ENCODE measurements around the gene RNASE3.
"Not testable (repeated sequence)": the region's sequence is repeated elsewhere in the genome, so short reads cannot be mapped to it uniquely, and the experiment has no call there.

RNASE3 gene

DNA sequence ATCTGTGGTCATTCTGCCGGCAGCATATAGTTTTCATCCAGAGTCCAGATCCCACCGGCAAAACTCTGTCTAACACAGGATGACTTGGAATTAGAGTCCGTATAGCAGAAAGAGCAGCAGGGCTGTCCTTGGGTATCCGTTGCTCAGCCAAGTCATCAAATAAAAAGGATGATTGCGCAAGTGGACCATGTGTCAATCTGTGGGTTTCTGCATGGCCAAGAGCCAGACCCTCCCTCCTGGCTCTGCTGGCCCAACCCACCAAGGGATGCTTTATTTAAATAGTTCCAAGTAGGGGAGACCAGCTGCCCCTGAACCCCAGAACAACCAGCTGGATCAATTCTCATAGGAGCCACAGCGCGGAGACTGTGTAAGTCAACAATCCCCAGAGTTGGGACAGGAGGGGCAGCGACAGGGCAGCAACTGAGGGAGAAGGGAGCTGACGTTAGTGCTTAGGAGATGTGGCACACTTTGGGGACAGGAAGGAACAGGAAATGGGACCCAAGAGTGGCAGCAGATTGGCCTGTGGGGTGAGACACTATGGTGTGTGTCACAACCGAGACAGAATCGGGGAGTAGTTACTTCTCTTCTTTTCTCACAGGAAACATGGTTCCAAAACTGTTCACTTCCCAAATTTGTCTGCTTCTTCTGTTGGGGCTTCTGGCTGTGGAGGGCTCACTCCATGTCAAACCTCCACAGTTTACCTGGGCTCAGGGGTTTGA lies 28.0 kb downstream of the RNASE3 start:
- not testable (repeated sequence) for H3K9me3 ChIP-seq (ENCODE audit: control insufficient read depth, low read depth, low read length); H3K4me1 ChIP-seq (ENCODE audit: control insufficient read depth, low read depth, low read length); H3K36me3 ChIP-seq (ENCODE audit: control insufficient read depth, low read depth, low read length); H3K27ac ChIP-seq (ENCODE audit: low read length); H3K4me3 ChIP-seq (ENCODE audit: low read length); H3K9ac ChIP-seq (ENCODE audit: low read length); H3K27me3 ChIP-seq (ENCODE audit: control insufficient read depth, insufficient read depth, low read length)

DNA sequence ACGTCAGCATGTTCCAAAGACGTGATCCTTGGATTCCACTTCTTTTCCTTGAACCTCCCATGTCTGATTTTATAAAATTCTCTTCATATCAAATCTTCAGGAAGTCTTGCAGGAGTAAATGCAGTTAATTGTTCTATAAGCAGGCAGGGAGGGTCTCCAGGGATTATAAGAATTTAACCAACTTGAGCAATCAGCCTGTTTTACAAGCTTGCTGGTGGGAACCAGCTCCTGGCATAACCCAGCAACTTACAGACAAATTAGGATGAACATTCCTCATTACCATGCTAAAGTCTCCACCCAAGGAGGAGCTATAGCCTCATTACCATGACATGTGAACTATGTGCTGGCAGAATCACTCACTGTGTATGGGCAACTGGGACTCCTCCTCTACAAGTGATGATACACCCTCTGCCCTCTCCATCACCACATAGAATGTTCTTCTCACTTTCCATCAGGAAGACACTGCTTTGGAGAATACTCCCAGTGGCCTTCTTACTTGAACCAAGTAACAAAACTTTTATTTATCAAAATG lies 32.6 kb downstream of the RNASE3 start:
- not testable (repeated sequence) for H3K27ac ChIP-seq (ENCODE audit: low read length); H3K4me3 ChIP-seq (ENCODE audit: low read length); H3K36me3 ChIP-seq (ENCODE audit: control insufficient read depth, low read depth, low read length); H3K9ac ChIP-seq (ENCODE audit: low read length); H3K9me3 ChIP-seq (ENCODE audit: control insufficient read depth, low read depth, low read length); H3K27me3 ChIP-seq (ENCODE audit: control insufficient read depth, insufficient read depth, low read length); H3K4me1 ChIP-seq (ENCODE audit: control insufficient read depth, low read depth, low read length)

DNA sequence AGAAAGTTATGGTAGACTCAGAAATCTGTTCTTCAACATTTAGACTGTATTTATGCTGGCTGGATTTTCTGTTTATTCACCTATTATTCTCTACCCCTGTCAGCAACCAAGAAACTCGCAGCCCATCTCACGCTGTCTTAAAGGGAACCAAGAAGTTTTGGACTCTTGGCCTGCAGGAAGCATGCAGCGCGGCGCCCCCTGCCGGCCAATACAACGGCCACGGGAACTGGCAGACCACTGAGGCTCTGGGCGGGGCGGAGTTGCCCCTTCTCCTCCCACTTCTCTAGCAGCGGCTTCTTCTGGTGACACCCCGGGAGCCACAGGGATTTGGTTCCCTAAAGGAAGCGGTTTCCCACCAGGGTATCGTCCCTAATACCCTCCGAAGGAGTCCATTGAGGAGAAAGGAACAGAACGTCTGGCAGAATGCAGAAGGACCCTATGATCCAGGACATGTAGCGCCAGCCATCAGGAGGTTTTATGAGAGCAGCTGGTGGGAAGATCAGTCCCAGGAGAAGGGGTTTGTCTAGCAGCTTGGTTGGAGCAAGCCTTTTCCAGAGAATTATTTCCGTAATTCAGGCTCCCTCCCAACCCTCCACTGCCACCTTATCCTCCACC lies 43.1 kb downstream of the RNASE3 start:
- Histone ChIP-seq H3K9ac (ENCODE audit: low read length) (no peak overlapping the region), H3K9me3 (ENCODE audit: control insufficient read depth, low read depth, low read length) (no peaks in the 10 kb centered on the region), H3K4me3 (ENCODE audit: low read length) (no peak overlapping the region), H3K27me3 (ENCODE audit: control insufficient read depth, insufficient read depth, low read length) (no peaks in the 10 kb centered on the region), H3K4me1 (ENCODE audit: control insufficient read depth, low read depth, low read length) (no peaks in the 10 kb centered on the region), H3K27ac (ENCODE audit: low read length) (no peak overlapping the region), H3K36me3 (ENCODE audit: control insufficient read depth, low read depth, low read length) (no peaks in the 10 kb centered on the region)

DNA sequence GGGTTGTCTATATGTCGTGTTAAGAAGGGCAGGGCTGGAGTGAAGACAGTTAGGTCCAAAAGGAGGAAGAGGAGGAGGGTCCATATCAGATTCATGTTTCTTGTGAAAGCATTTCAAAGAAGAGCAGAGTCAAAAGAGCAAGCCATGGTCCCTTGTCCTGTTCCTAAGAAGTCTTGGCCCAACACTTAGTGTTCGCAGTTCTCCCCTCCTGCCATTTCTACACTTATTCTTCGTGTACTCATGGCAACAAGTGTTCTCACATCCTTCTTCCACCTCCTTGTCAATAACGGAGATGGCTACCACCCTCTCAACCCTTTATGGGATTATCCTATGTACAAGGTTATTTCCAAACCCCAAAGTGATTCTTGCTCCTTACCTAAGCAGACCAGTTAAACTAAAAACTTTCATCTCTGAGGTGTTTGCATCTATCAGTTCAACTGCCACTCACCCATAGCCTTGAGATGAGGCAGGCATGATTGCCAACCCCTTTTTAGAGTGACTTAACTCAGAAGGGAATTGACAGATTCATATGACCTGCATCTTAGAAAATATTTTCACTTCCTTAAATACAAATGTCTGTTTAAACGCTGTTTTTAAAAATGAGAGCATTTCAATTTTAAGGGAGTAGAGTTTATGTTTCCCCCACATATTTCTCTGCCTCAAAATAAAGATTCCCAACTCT lies 44.3 kb downstream of the RNASE3 start:
- Histone ChIP-seq H3K9ac (ENCODE audit: low read length) (no peak overlapping the region), H3K9me3 (ENCODE audit: control insufficient read depth, low read depth, low read length) (no peaks in the 10 kb centered on the region), H3K27me3 (ENCODE audit: control insufficient read depth, insufficient read depth, low read length) (no peaks in the 10 kb centered on the region), H3K4me3 (ENCODE audit: low read length) (no peak overlapping the region), H3K27ac (ENCODE audit: low read length) (no peak overlapping the region), H3K4me1 (ENCODE audit: control insufficient read depth, low read depth, low read length) (no peaks in the 10 kb centered on the region), H3K36me3 (ENCODE audit: control insufficient read depth, low read depth, low read length) (no peaks in the 10 kb centered on the region)

All from iPS-18a (cell line).